Suppressor macrophage treated with lipopolysaccharide for 1 hour (primary cell): Measurements from ENCODE around the gene PNMT.

Experiments
- DNase-seq, 3 donors: peaks; one replicate each; pipeline ENCODE4 v3.0.0-alpha.2; 2020 to 2022

The PNMT gene

DNA sequence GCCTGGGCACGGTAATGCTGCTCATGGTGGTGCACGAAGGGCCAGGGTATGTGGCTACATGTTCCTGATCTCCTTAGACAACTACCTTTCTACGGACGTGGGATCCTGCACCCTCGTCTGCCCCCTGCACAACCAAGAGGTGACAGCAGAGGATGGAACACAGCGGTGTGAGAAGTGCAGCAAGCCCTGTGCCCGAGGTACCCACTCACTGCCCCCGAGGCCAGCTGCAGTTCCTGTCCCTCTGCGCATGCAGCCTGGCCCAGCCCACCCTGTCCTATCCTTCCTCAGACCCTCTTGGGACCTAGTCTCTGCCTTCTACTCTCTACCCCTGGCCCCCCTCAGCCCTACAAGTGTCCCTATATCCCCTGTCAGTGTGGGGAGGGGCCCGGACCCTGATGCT, 43.6 kb downstream of the PNMT start:
- no peak for DNase-seq

- DNase-seq: no peak
Observed at GRCh38 chr17:39714234-39714633, 46.0 kb downstream of the PNMT start.

DNA sequence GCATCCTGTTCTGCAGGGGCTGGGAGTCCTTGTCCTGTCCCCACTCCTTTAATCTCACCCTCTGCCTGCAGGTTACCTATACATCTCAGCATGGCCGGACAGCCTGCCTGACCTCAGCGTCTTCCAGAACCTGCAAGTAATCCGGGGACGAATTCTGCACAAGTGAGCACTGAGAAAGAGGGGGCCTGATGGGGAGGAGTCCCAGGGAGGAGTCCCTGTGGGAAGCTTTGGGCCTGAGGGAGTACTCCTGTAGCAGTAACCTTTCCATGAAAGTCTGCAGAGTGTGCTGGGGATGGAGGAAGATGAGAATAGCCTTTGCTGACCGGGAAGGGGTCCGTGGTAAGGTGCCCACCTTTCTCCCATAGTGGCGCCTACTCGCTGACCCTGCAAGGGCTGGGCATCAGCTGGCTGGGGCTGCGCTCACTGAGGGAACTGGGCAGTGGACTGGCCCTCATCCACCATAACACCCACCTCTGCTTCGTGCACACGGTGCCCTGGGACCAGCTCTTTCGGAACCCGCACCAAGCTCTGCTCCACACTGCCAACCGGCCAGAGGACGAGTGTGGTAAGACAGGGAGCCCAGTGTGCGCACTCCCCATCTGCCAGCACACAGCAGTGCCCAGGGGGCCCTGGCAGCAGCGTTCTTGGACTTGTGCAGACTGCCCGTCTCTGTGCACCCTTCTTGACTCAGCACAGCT, 47.3 kb downstream of the PNMT start:
- no peak for DNase-seq

- no peak for DNase-seq
Observed at GRCh38 chr17:39716073-39716818, 48.0 kb downstream of the PNMT start.

GRCh38 chr17:39716879-39717536, 48.8 kb downstream of the PNMT start:
- no peak for DNase-seq

GRCh38 chr17:39717660-39718059, 49.4 kb downstream of the PNMT start:
- DNase-seq: no peak

- no peak for DNase-seq
Observed at GRCh38 chr17:39719563-39720355, 51.5 kb downstream of the PNMT start.
